ENCODE measurements around the gene LCP2.
A peak's percentile ranks its signal among the peaks of the same experiment; 100 is the strongest.
"Not testable (repeated sequence)": the region's sequence is repeated elsewhere in the genome, so short reads cannot be mapped to it uniquely, and the experiment has no call there.

Gene LCP2

GRCh38 chr5:170251462-170251861 is 46.1 kb downstream of the LCP2 start:
- DNase-seq (ENCODE audit: extremely low read depth in 1 of 2, low read depth in 1 of 2) = no peak

GRCh38 chr5:170250810-170251317 is 46.7 kb downstream of the LCP2 start:
- DNase-seq (ENCODE audit: extremely low read depth in 1 of 2, low read depth in 1 of 2) = no peak

DNA sequence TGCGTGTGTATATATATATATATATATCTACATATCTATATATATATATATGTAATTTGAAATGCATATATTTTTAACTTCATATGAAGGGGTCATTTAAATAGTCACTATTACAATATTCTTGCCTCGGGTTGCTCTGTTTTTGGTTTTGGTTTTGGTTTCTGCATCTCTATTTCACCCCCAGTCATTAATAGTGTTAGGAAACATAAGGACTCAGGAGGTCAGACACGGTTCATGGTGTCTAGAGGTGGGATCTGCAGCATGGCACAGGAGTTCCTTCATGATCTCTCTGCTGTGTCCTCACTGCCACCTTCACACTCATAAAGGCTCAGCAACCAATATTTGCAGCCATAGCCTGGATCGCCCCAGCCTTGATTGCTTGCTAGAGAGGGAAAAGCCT is 48.2 kb downstream of the LCP2 start:
- no peak for DNase-seq (ENCODE audit: extremely low read depth in 1 of 2, low read depth in 1 of 2)

- DNase-seq (ENCODE audit: extremely low read depth in 1 of 2, low read depth in 1 of 2) = not testable (repeated sequence)
Measured at GRCh38 chr5:170248931-170249227, 48.7 kb downstream of the LCP2 start.

DNA sequence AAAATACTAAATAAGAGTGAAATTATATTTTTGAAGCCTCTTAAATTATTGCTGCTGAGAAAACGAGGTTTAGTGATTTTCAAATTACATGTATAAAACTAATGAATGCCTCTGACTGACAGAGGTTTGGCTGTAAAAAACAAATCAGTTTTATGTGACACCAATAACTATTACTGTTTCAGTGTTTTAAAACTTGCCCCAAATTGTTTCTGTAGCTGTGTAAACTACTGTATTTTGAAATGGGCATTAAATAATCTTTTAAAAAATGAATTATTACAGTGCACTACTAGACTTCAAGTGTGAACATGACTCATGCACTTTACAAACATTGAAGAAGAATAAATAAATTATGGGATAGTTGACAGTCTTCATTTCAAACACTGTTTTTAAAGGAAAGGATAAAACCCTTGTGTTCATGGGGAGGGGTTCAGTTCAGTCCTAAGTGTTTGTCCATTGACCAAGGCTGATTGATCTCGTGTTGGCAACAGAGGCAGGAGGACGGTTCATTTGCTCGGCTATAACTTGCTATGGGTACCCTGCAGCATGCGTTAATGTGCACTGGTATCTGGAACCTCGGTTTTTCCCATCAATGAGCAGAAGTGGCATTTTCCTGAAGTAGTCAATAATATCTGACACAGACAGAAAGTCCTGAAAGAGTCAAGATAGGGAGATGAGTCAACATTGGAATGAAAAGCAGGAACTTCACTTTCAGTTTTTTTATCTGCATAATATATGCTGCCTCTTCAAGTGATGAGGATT is 49.2 kb downstream of the LCP2 start:
- no peak for DNase-seq (ENCODE audit: extremely low read depth in 1 of 2, low read depth in 1 of 2)

GRCh38 chr5:170247363-170247762 is 50.2 kb downstream of the LCP2 start:
- no peak for DNase-seq (ENCODE audit: extremely low read depth in 1 of 2, low read depth in 1 of 2)

- DNase-seq (ENCODE audit: extremely low read depth in 1 of 2, low read depth in 1 of 2) = no peak
Measured at GRCh38 chr5:170246126-170246870, 51.3 kb downstream of the LCP2 start.

- not testable (repeated sequence) for DNase-seq (ENCODE audit: extremely low read depth in 1 of 2, low read depth in 1 of 2)
Measured at GRCh38 chr5:170245436-170245835, 52.1 kb downstream of the LCP2 start.

DNA sequence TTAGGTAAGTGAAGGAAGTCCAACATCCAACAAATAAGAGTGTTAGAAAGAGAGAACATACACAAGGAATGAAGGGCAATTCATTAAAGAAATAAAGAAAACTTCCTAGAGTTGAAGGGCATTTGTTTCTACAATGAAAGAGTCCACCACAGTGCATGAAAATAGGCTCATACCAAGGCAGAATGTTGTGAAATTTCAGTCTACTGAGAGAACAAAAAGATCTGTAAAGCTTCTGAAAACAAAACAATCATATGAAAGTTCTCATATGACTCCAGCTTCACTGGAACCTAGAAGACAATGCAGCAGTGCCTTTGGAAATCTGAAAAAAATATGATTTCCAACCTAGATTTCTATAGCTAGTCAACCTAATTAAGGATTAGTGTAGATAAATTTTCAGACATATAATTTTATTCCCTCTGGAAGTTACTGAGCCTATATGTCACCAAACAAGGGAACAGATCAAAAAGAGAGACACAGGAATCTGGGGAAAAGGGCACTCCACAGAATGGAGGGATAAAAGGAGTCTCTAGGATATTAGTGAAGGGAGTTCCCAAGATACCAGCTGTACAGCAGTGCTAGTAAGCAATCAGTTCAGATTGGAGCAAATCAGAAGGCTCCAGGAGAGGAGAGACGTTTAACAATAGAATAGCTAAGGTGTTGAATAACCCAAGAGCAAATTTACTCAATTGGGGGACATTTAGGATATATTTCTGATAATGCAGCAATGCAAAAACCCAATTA is 59.0 kb downstream of the LCP2 start:
- DNase-seq (ENCODE audit: extremely low read depth in 1 of 2, low read depth in 1 of 2) = no peak

- no peak for DNase-seq (ENCODE audit: extremely low read depth in 1 of 2, low read depth in 1 of 2)
Measured at GRCh38 chr5:170235876-170236864, 61.4 kb downstream of the LCP2 start.

- DNase-seq (ENCODE audit: extremely low read depth in 1 of 2, low read depth in 1 of 2) = no peak
Measured at GRCh38 chr5:170233358-170233892, 64.2 kb downstream of the LCP2 start.

DNA sequence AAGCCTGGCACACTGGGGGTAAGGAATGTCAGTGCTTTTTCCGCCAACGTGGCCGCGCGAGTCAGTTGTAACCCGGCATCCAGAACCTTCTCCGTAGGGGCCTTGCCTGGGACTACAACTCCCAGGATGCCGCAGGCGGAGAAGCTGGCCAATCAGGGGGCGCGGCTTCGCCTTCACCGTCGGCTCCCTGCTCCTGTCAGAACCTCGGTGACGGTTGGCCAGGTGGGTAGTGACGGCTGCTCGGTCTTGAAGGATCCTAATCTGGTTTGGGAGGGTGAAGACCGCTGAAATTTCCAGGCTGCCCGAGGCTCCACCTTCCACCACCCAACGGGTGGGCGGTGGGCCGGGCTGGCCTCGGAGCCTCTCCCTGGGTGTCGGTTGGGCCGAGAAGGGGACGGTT is 64.8 kb downstream of the LCP2 start, which contains the start of gene C5orf58:
TSS of gene C5orf58 (plus strand) at position 200 of the 400 bp plus-strand sequence. CDS start 1,992 bp downstream, outside the sequence.
- no peak for DNase-seq (ENCODE audit: extremely low read depth in 1 of 2, low read depth in 1 of 2)

DNA sequence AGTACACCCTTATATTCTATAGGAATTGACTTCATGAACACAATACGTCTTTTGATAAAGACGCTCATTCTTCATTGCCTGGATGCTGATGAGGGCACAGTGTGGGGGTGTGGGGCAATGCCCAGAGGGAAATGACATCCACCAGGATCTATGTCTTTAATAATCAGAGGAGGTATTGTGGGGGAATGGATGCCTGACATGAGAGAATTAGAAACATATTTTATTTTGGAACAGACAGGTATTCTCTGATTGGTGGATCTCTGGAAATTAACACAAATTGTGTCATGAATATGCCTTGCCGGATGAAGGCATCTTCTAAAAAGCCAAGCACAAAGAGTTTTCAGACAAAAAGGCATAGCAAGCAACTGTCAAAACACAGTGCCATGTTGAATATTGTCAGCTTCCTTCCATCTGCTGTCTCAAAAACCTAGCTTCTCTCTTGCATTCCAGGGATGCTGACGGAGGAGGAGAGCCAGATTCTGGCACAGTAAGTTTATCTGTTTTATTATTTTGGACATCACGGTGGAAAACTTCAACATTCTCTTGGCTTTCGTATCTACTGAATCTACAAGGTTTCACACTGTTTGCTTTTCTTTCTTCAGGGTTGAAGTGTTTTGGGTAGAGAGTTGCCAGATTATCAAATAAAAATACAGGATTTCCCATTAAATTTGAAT is 68.7 kb downstream of the LCP2 start:
- no peak for DNase-seq (ENCODE audit: extremely low read depth in 1 of 2, low read depth in 1 of 2)

DNA sequence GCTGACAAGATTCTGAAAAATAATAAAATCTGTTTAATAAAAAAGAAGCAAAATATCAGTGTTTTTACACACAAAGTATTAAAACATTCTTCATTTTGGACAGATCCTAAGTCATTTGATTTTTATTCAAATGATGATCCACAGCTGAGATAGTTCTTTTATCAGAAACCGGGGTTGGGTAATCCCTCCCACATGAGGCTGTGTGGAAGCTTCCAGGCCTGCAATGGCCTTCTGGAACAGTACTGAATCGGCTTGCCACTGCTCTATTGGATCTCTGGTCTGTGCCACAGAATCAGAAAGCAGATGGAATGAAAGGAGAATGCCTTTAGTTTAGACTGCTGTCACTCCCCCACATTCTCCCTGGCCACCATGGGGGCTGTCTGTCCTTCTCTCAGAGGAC is 70.9 kb downstream of the LCP2 start:
- DNase-seq (ENCODE audit: extremely low read depth in 1 of 2, low read depth in 1 of 2) = no peak

GRCh38 chr5:170226129-170226615 is 71.4 kb downstream of the LCP2 start:
- DNase-seq (ENCODE audit: extremely low read depth in 1 of 2, low read depth in 1 of 2) = no peak

- DNase-seq (ENCODE audit: extremely low read depth in 1 of 2, low read depth in 1 of 2) = peak; percentile 28 to 53
Measured at GRCh38 chr5:170225326-170226128, 72.0 kb downstream of the LCP2 start.

GRCh38 chr5:170223906-170224305 is 73.7 kb downstream of the LCP2 start:
- DNase-seq (ENCODE audit: extremely low read depth in 1 of 2, low read depth in 1 of 2) = no peak

GRCh38 chr5:170223360-170223759 is 74.2 kb downstream of the LCP2 start:
- no peak for DNase-seq (ENCODE audit: extremely low read depth in 1 of 2, low read depth in 1 of 2)

Measured in stimulated activated CD8-positive, alpha-beta memory T cell treated with anti-CD3 and anti-CD28 coated beads, Interleukin-7, amount 100 ng/mL, for 48 hours (primary cell).